RCC 7860 (cell line): Measurements from ENCODE around the gene SLC38A11.
"Not testable (repeated sequence)": the region's sequence is repeated elsewhere in the genome, so short reads cannot be mapped to it uniquely, and the experiment has no call there.

Experiments used
- DNase-seq: peaks from one replicate; pipeline ENCODE4 v3.0.0-alpha.2; 2015; ENCODE audit warnings: low spot score
- FAIRE-seq: peaks from 2 replicates; lab custom pipeline; 2012; peaks lifted over from hg19 to GRCh38; lab: Jason Lieb, UNC

SLC38A11 gene

GRCh38 chr2:164954954-164955701, at the start of gene SLC38A11:
TSS of gene SLC38A11 (minus strand) at chr2:164955525. CDS start at chr2:164955247, 278 bp downstream.
- FAIRE-seq (no peak), DNase-seq (no peak)

- DNase-seq = no peak
- FAIRE-seq = no peak
Observed at GRCh38 chr2:165003443-165004130, 48.3 kb upstream of the SLC38A11 start.

GRCh38 chr2:165002638-165003037, 47.3 kb upstream of the SLC38A11 start:
- DNase-seq (no peak), FAIRE-seq (no peak)

GRCh38 chr2:164994664-164995299, 39.5 kb upstream of the SLC38A11 start:
- FAIRE-seq, DNase-seq: not testable (repeated sequence)

- FAIRE-seq (no peak), DNase-seq (no peak)
Observed at GRCh38 chr2:164993287-164994016, 38.1 kb upstream of the SLC38A11 start.

- DNase-seq = peak; percentile 74
- peak; percentile 86 for FAIRE-seq
Observed at GRCh38 chr2:164992818-164993217, 37.5 kb upstream of the SLC38A11 start.

- FAIRE-seq, DNase-seq: not testable (repeated sequence)
Observed at GRCh38 chr2:164992093-164992454, 36.7 kb upstream of the SLC38A11 start.

- not testable (repeated sequence) for FAIRE-seq
Observed at GRCh38 chr2:164991361-164992092, 36.2 kb upstream of the SLC38A11 start.

GRCh38 chr2:164990953-164991352, 35.6 kb upstream of the SLC38A11 start:
- DNase-seq (peak; percentile 66), FAIRE-seq (peak; percentile 87)

More at GRCh38 chr2:164991361-164992092, 36.2 kb upstream of the SLC38A11 start:
- DNase-seq = not testable (repeated sequence)

GRCh38 chr2:164988805-164989204, 33.5 kb upstream of the SLC38A11 start:
- not testable (repeated sequence) for FAIRE-seq, DNase-seq

GRCh38 chr2:164986027-164986426, 30.7 kb upstream of the SLC38A11 start:
- not testable (repeated sequence) for DNase-seq, FAIRE-seq

GRCh38 chr2:164984428-164984827, 29.1 kb upstream of the SLC38A11 start:
- FAIRE-seq = peak; percentile 65
- DNase-seq = peak; percentile 14

GRCh38 chr2:164981217-164981990, 26.1 kb upstream of the SLC38A11 start:
- peak; percentile 48 for DNase-seq
- no peak for FAIRE-seq

- DNase-seq = peak; percentile 37
- peak; percentile 92 for FAIRE-seq
Observed at GRCh38 chr2:164980688-164981087, 25.4 kb upstream of the SLC38A11 start.

GRCh38 chr2:164979113-164979512, 23.8 kb upstream of the SLC38A11 start:
- DNase-seq = no peak
- FAIRE-seq = no peak

GRCh38 chr2:164976875-164977470, 21.6 kb upstream of the SLC38A11 start:
- not testable (repeated sequence) for DNase-seq, FAIRE-seq

GRCh38 chr2:164976301-164976700, 21.0 kb upstream of the SLC38A11 start:
- FAIRE-seq (no peak), DNase-seq (no peak)

- no peak for DNase-seq
- peak; percentile 36 for FAIRE-seq
Observed at GRCh38 chr2:164975891-164976290, 20.6 kb upstream of the SLC38A11 start.

GRCh38 chr2:164974221-164974620, 18.9 kb upstream of the SLC38A11 start:
- DNase-seq (no peak), FAIRE-seq (no peak)
